Neural progenitor cell (in vitro differentiated cells): ENCODE results near the gene ATP6V0A4. TPM values are rescaled to one million over a fixed set of nuclear protein-coding genes. Genes with fewer than 3 reads are reported as not detected.

Experiments used
- DNase-seq: peaks from one replicate; pipeline ENCODE4 v3.0.0-alpha.2; 2016; ENCODE audit warnings: low spot score
- H2AFZ ChIP-seq: fragments of 200-600 bp; sonication (generic); replicated peaks from 2 replicates; pipeline ENCODE4 v1.6.1; 2016; ENCODE audit warnings: antibody characterized with exemption
- H3F3A ChIP-seq: fragments of 200-600 bp; sonication (generic); 2 replicates; pipeline ENCODE4 v1.6.1; 2016; ENCODE audit warnings: antibody characterized with exemption, low read depth
- H3K27ac ChIP-seq: fragments of 200-600 bp; sonication (generic); 2 replicates; pipeline ENCODE4 v1.5.1; 2016; ENCODE audit warnings: mild to moderate bottlenecking
- H3K27me3 ChIP-seq: fragments of 200-600 bp; sonication (generic); 2 replicates; pipeline ENCODE4 v1.6.1; 2016; ENCODE audit warnings: mild to moderate bottlenecking, moderate library complexity
- H3K36me3 ChIP-seq: fragments of 200-600 bp; sonication (generic); 2 replicates; pipeline ENCODE4 v1.5.1; 2016
- H3K4me1 ChIP-seq: fragments of 200-600 bp; sonication (generic); 2 replicates; pipeline ENCODE4 v1.6.1; 2016; ENCODE audit warnings: mixed run types
- H3K4me2 ChIP-seq: fragments of 200-600 bp; sonication (generic); 2 replicates; pipeline ENCODE4 v1.6.1; 2016
- H3K4me3 ChIP-seq: fragments of 200-600 bp; sonication (generic); 2 replicates; pipeline ENCODE4 v1.5.1; 2016
- H3K79me2 ChIP-seq: fragments of 200-600 bp; sonication (generic); 2 replicates; pipeline ENCODE4 v1.6.1; 2016; ENCODE audit warnings: low read depth
- H3K9ac ChIP-seq: fragments of 200-600 bp; sonication (generic); 2 replicates; pipeline ENCODE4 v1.6.1; 2016
- H3K9me3 ChIP-seq: fragments of 200-600 bp; sonication (generic); 2 replicates; pipeline ENCODE4 v1.5.1; 2016; ENCODE audit warnings: low read depth
- H4K20me1 ChIP-seq: fragments of 200-600 bp; sonication (generic); 2 replicates; pipeline ENCODE4 v1.6.1; 2016; ENCODE audit warnings: low read depth
- H3K27ac Mint-ChIP-seq: 3 replicates; pipeline ENCODE4 v1.8.0; 2021; ENCODE audit warnings: mixed read lengths
- H3K27me3 Mint-ChIP-seq: 2 replicates; pipeline ENCODE4 v1.8.0; 2022; ENCODE audit warnings: low read depth, mild to moderate bottlenecking, inconsistent platforms, moderate library complexity, mixed read lengths; ENCODE audit not compliant: insufficient read depth
- H3K36me3 Mint-ChIP-seq: 3 replicates; pipeline ENCODE4 v1.8.0; 2021; ENCODE audit warnings: mixed read lengths
- H3K4me1 Mint-ChIP-seq: 3 replicates; pipeline ENCODE4 v1.8.0; 2021; ENCODE audit warnings: mixed read lengths
- H3K4me3 Mint-ChIP-seq: 3 replicates; pipeline ENCODE4 v1.8.0; 2021; ENCODE audit warnings: mild to moderate bottlenecking, moderate library complexity, mixed read lengths
- H3K9me3 Mint-ChIP-seq: 3 replicates; pipeline ENCODE4 v1.8.0; 2020; ENCODE audit warnings: mixed read lengths
- CTCF ChIP-seq: fragments of 200-600 bp; sonication (generic); IDR thresholded peaks from 2 replicates; pipeline ENCODE4 v1.5.1; 2017; ENCODE audit warnings: antibody characterized with exemption, mild to moderate bottlenecking
- EZH2 ChIP-seq: fragments of 200-600 bp; sonication (generic); IDR thresholded peaks from 2 replicates; pipeline ENCODE4 v1.6.1; 2017; ENCODE audit warnings: antibody characterized with exemption, mild to moderate bottlenecking, moderate library complexity
- EZH2phosphoT487 ChIP-seq: fragments of 200-600 bp; sonication (generic); IDR thresholded peaks from 2 replicates; pipeline ENCODE4 v1.6.1; 2017; ENCODE audit warnings: antibody characterized with exemption
- total RNA-seq: library from RNA; depleted of rRNA; stranded (reverse); fragments of >200 nt; gene quantifications from 2 replicates; pipeline ENCODE4 v1.2.3, GENCODE V29; 2015; ENCODE audit warnings: low replicate concordance

Gene ATP6V0A4
- total RNA-seq, 1 donor from 2014 or later = 0.36 TPM

- Histone ChIP-seq H3K4me3 (no peak overlapping the region), H3K79me2 (no peaks in the 10 kb centered on the region), H3K9ac (no peak overlapping the region), H3F3A (no peaks in the 10 kb centered on the region), H3K36me3 (no peaks in the 10 kb centered on the region), H3K27me3 (no peaks in the 10 kb centered on the region), H3K4me2 (no peak overlapping the region), H2AFZ (no peak overlapping the region), H3K4me1 (no peaks in the 10 kb centered on the region), H3K27ac (no peak overlapping the region), H3K9me3 (no peaks in the 10 kb centered on the region), H4K20me1 (no peaks in the 10 kb centered on the region)
- TF ChIP-seq EZH2phosphoT487 = no peak
- no peak for TF ChIP-seq CTCF
- no peak for TF ChIP-seq EZH2
- no peak for DNase-seq
- Mint-ChIP-seq H3K36me3 (peaks cover 8% of the 10 kb centered on the region), H3K27me3 (peaks cover 3% of the 10 kb centered on the region), H3K4me3 (no peak overlapping the region), H3K27ac (no peak overlapping the region), H3K4me1 (no peaks in the 10 kb centered on the region), H3K9me3 (peaks cover 15% of the 10 kb centered on the region)
Observed at GRCh38 chr7:138828302-138828701, 30.3 kb upstream of the ATP6V0A4 start.

GRCh38 chr7:138825049-138825721, 27.2 kb upstream of the ATP6V0A4 start:
- Histone ChIP-seq H3K27ac (no peak overlapping the region), H3K9me3 (no peaks in the 10 kb centered on the region)

DNA sequence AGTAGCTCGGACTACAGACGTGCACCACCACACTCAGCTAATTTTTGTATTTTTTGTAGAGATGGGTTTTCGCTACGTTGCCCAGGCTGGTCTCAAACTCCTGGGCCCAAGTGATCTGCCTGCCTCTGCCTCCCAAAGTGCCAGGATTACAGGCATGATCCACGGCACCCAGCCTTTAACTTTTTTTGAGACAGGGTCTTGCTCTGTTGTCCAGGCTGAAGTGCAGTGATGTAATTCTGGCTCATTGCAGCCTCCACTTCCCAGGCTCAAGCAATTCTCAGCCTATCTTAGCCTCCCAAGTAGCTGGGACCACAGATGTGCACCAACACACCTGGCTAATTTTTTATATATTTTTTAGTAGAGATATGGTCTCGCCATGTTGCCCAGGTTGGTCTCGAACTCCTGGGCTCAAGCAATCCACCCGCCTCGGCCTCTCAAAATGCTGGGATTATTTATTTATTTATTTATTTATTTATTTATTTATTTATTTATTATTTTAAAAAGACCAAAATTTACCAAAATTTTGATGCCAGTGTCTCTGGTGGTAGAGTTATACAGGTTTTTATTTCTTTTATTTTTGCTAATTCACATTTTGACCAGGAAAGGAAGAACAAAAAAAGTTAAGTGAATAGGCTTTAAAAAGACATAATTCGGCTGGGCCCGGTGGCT, 25.0 kb upstream of the ATP6V0A4 start:
- Mint-ChIP-seq H3K36me3 (peaks cover 2% of the 10 kb centered on the region), H3K4me1 (no peaks in the 10 kb centered on the region), H3K27ac (no peak overlapping the region), H3K9me3 (peaks cover 13% of the 10 kb centered on the region), H3K4me3 (no peak overlapping the region), H3K27me3 (peaks cover 3% of the 10 kb centered on the region)
- Histone ChIP-seq H3K4me3 (no peak overlapping the region), H3K9ac (no peak overlapping the region), H3F3A (no peaks in the 10 kb centered on the region), H4K20me1 (no peaks in the 10 kb centered on the region), H3K4me1 (no peaks in the 10 kb centered on the region), H3K9me3 (no peaks in the 10 kb centered on the region), H3K79me2 (no peaks in the 10 kb centered on the region), H3K36me3 (no peaks in the 10 kb centered on the region), H2AFZ (no peak overlapping the region), H3K4me2 (no peak overlapping the region), H3K27me3 (no peaks in the 10 kb centered on the region), H3K27ac (no peak overlapping the region)
- TF ChIP-seq EZH2 (no peak), EZH2phosphoT487 (no peak), CTCF (no peak)
- DNase-seq = no peak

More at GRCh38 chr7:138825049-138825721, 27.2 kb upstream of the ATP6V0A4 start:
- Mint-ChIP-seq H3K9me3 (peaks cover 15% of the 10 kb centered on the region), H3K4me3 (no peak overlapping the region), H3K4me1 (no peaks in the 10 kb centered on the region), H3K36me3 (peaks cover 2% of the 10 kb centered on the region), H3K27me3 (peaks cover 3% of the 10 kb centered on the region), H3K27ac (no peak overlapping the region)
- Histone ChIP-seq H3F3A (no peaks in the 10 kb centered on the region), H3K9ac (no peak overlapping the region), H3K4me1 (no peaks in the 10 kb centered on the region), H3K27me3 (no peaks in the 10 kb centered on the region), H3K4me3 (no peak overlapping the region), H2AFZ (no peak overlapping the region), H3K79me2 (no peaks in the 10 kb centered on the region), H3K36me3 (no peaks in the 10 kb centered on the region), H3K4me2 (no peak overlapping the region), H4K20me1 (no peaks in the 10 kb centered on the region)
- no peak for TF ChIP-seq EZH2phosphoT487
- no peak for TF ChIP-seq CTCF
- TF ChIP-seq EZH2 = no peak
- no peak for DNase-seq
